Muscle of leg (tissue), 11 donors: ENCODE data around the gene GDF2. TPM values are rescaled to one million over a fixed set of nuclear protein-coding genes. Genes with fewer than 3 reads are reported as not detected.

Source experiments
- DNase-seq: peaks from one replicate; pipeline ENCODE4 v3.0.0; 2013
- H3K27ac ChIP-seq: one replicate; pipeline ENCODE4 v1.5.1; 2013; ENCODE audit warnings: mild to moderate bottlenecking, low read length, control low read depth
- H3K27me3 ChIP-seq: one replicate; pipeline ENCODE4 v1.6.1; 2013; ENCODE audit warnings: low read length; ENCODE audit not compliant: control insufficient read depth, insufficient read depth
- H3K36me3 ChIP-seq: one replicate; pipeline ENCODE4 v1.6.1; 2013; ENCODE audit warnings: low read length; ENCODE audit not compliant: control insufficient read depth, insufficient read depth
- H3K4me1 ChIP-seq: one replicate; pipeline ENCODE4 v1.6.1; 2013; ENCODE audit warnings: low read length; ENCODE audit not compliant: control insufficient read depth, insufficient read depth
- H3K4me3 ChIP-seq: one replicate; pipeline ENCODE4 v1.5.1; 2013; ENCODE audit warnings: low read length, control low read depth
- H3K9me3 ChIP-seq: replicated peaks from 2 replicates; pipeline ENCODE4 v1.6.1; 2013; ENCODE audit warnings: low read depth, low read length; ENCODE audit not compliant: control insufficient read depth
- WGBS: methylation state at CpG from one replicate; pipeline ENCODE4 v1.1.5; 2013; ENCODE audit warnings: missing lambda C conversion rate; ENCODE audit not compliant: insufficient coverage; 5-methylcytosine and 5-hydroxymethylcytosine counted together
- polyA plus RNA-seq, 8 donors: library from polyadenylated mRNA; unstranded; fragments of 120-200 nt; gene quantifications; one replicate each; pipeline versions ENCODE4 v1.2.1 to v1.2.3, GENCODE V29; 2013; ENCODE audit warnings: inconsistent platforms in 1 of 8, low replicate concordance in 1 of 8; ENCODE audit not compliant: insufficient read length in 8 of 8, insufficient read depth in 1 of 8
- total RNA-seq: library from RNA; stranded (reverse); fragments of 120-200 nt; gene quantifications from one replicate; pipeline ENCODE4 v1.2.4, GENCODE V29; 2013

The GDF2 gene
- total and polyA plus RNA-seq, 9 donors, result not detected

- H3K36me3 ChIP-seq, result no peaks in the 10 kb centered on the region
- DNase-seq, result peak; percentile 16
- H3K27ac ChIP-seq, result no peak overlapping the region
- WGBS, result 39% methylated on average over 5 of the region's 10 CpGs
- H3K27me3 ChIP-seq, result peaks cover 21% of the 10 kb centered on the region
- H3K9me3 ChIP-seq, result no peaks in the 10 kb centered on the region
- H3K4me1 ChIP-seq, result peaks cover 6% of the 10 kb centered on the region
- no peak overlapping the region for H3K4me3 ChIP-seq
These were observed 10.9 kb upstream of the GDF2 start for GRCh38 chr10:47311193-47311931.

DNA sequence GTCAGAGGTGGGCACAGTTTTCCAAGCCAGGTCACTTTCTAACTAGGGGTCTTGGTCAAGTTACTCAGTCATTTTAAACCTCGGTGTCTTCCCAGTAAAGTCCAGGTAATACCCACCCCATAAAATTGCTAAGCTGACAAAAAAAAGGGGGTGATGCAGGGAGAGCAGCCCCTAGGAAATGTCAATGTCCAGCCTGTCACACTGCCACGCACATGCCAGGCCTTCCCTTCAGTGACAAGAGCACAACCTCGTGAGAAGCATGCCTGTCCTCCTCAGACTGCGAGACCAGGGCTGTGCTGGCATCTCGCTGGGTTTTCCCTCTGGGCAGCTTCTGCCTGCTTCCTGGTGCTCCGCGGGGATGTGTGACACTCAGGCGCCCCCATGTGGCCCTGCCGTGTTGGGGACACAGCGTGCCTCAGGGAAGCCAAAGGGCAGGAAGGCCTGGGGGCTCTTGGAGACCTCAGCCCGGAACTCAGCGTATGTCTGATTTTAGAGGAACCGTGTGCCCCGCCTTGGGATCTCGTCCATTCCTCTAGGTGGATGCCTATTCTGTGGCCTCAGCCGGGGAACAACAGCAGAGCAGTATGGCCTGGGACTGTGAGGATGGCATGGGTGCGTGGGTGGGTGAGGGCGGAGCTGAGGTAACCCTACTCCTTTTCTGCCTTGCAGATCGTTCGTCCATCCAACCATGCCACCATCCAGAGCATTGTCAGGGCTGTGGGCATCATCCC is 10.2 kb upstream of the GDF2 start:
- 19% methylated on average over 15 of the region's 20 CpGs for WGBS
- peak; percentile 77 for DNase-seq

GRCh38 chr10:47312663-47312995 is 9.6 kb upstream of the GDF2 start:
- peaks cover 6% of the 10 kb centered on the region for H3K4me1 ChIP-seq
- H3K27me3 ChIP-seq, result peaks cover 18% of the 10 kb centered on the region
- no peaks in the 10 kb centered on the region for H3K9me3 ChIP-seq
- H3K36me3 ChIP-seq, result no peaks in the 10 kb centered on the region
- WGBS, result 73% methylated on average over 7 of the region's 7 CpGs
- no peak overlapping the region for H3K4me3 ChIP-seq
- DNase-seq, result no peak
- no peak overlapping the region for H3K27ac ChIP-seq

More for the DNA sequence above, 10.2 kb upstream of the GDF2 start:
- peaks cover 6% of the 10 kb centered on the region for H3K4me1 ChIP-seq
- H3K9me3 ChIP-seq, result no peaks in the 10 kb centered on the region
- no peaks in the 10 kb centered on the region for H3K36me3 ChIP-seq
- no peak overlapping the region for H3K27ac ChIP-seq
- peaks cover 21% of the 10 kb centered on the region for H3K27me3 ChIP-seq
- H3K4me3 ChIP-seq, result no peak overlapping the region

- Histone ChIP-seq H3K27ac (no peak overlapping the region), H3K36me3 (no peaks in the 10 kb centered on the region), H3K4me3 (no peak overlapping the region), H3K27me3 (peaks cover 9% of the 10 kb centered on the region), H3K4me1 (peaks cover 6% of the 10 kb centered on the region), H3K9me3 (no peaks in the 10 kb centered on the region)
- DNase-seq, result no peak
- WGBS, result 82% methylated on average over 7 of the region's 9 CpGs
These were observed 7.8 kb upstream of the GDF2 start for GRCh38 chr10:47314416-47314970.

DNA sequence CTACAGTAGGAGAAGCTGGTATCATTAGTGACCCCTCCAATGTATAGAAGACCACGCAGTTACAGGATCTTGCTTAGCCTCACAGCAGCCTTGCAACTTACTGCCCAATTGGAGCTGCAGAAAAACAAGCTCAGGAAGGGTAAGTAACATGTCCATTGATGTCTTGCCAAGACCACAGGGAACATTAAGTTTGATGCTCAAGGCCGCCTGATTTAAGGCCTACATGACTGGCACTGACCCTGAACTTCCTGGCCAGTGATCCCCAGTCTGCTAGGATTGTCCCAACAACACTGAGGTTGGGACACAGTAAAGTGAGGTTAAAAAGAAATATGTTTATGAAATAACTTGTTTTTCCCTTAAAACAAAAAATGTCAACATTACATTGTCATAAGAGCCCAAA is 6.8 kb upstream of the GDF2 start:
- Histone ChIP-seq H3K27ac (no peak overlapping the region), H3K9me3 (no peaks in the 10 kb centered on the region), H3K27me3 (peaks cover 9% of the 10 kb centered on the region), H3K4me3 (no peak overlapping the region), H3K36me3 (no peaks in the 10 kb centered on the region), H3K4me1 (peaks cover 6% of the 10 kb centered on the region)
- WGBS, result 90% methylated on average over 2 of the region's 2 CpGs
- no peak for DNase-seq

GRCh38 chr10:47316131-47316530 is 6.1 kb upstream of the GDF2 start:
- no peaks in the 10 kb centered on the region for H3K9me3 ChIP-seq
- H3K27ac ChIP-seq, result no peak overlapping the region
- H3K4me1 ChIP-seq, result peaks cover 6% of the 10 kb centered on the region
- whole genome bisulfite sequencing, result 68% methylated on average over 5 of the region's 5 CpGs
- DNase-seq, result no peak
- H3K36me3 ChIP-seq, result no peaks in the 10 kb centered on the region
- no peak overlapping the region for H3K4me3 ChIP-seq
- H3K27me3 ChIP-seq, result peaks cover 5% of the 10 kb centered on the region

- no peaks in the 10 kb centered on the region for H3K9me3 ChIP-seq
- H3K27me3 ChIP-seq, result peaks cover 4% of the 10 kb centered on the region
- no peak overlapping the region for H3K27ac ChIP-seq
- H3K4me1 ChIP-seq, result no peaks in the 10 kb centered on the region
- no peak overlapping the region for H3K4me3 ChIP-seq
- WGBS, result 75% methylated on average over 4 of the region's 4 CpGs
- H3K36me3 ChIP-seq, result no peaks in the 10 kb centered on the region
- DNase-seq, result no peak
These were observed 5.0 kb upstream of the GDF2 start for GRCh38 chr10:47317251-47317650.

DNA sequence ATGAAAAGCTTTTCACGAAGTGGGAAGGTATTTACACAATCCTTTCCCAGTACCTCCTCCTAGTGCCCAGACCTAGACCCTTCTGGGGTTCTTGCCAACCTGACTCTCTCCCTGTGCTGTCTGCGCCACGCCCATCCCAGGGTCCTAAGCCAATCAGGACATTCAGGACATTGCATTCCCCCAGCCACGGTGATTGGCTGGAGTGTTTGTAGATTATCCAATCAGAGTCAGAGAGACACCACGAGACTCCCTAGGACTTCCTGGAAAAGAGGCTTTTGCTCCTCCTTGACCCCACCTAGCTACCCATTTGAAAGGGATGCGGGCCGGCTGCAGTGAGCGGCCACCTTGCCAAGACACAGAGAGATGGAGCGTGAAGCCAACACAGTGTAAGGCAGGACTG is 3.5 kb upstream of the GDF2 start:
- no peak for DNase-seq
- no peak overlapping the region for H3K27ac ChIP-seq
- no peaks in the 10 kb centered on the region for H3K36me3 ChIP-seq
- no peak overlapping the region for H3K4me3 ChIP-seq
- no peaks in the 10 kb centered on the region for H3K9me3 ChIP-seq
- H3K4me1 ChIP-seq, result no peaks in the 10 kb centered on the region
- WGBS, result 71% methylated on average over 4 of the region's 9 CpGs
- H3K27me3 ChIP-seq, result no peaks in the 10 kb centered on the region

GRCh38 chr10:47319784-47320183 is 2.5 kb upstream of the GDF2 start:
- no peaks in the 10 kb centered on the region for H3K36me3 ChIP-seq
- DNase-seq, result no peak
- no peaks in the 10 kb centered on the region for H3K27me3 ChIP-seq
- H3K4me1 ChIP-seq, result no peaks in the 10 kb centered on the region
- WGBS, result 69% methylated on average over 4 of the region's 8 CpGs
- no peak overlapping the region for H3K27ac ChIP-seq
- no peaks in the 10 kb centered on the region for H3K9me3 ChIP-seq
- no peak overlapping the region for H3K4me3 ChIP-seq

GRCh38 chr10:47320812-47321211 is 1.4 kb upstream of the GDF2 start:
- H3K4me1 ChIP-seq, result no peaks in the 10 kb centered on the region
- H3K36me3 ChIP-seq, result no peaks in the 10 kb centered on the region
- WGBS, result 52% methylated on average over 6 of the region's 6 CpGs
- no peaks in the 10 kb centered on the region for H3K27me3 ChIP-seq
- no peak overlapping the region for H3K4me3 ChIP-seq
- no peak overlapping the region for H3K27ac ChIP-seq
- H3K9me3 ChIP-seq, result no peaks in the 10 kb centered on the region
- no peak for DNase-seq
